Measurements from ENCODE around the gene ZMYND8.
"Not testable (repeated sequence)": the region's sequence is repeated elsewhere in the genome, so short reads cannot be mapped to it uniquely, and the experiment has no call there.

The ZMYND8 gene

GRCh38 chr20:47289096-47289495 is 67.4 kb downstream of the ZMYND8 start:
- Histone ChIP-seq H3K4me3 (ENCODE audit: low read depth, low read length) (no peak overlapping the region), H3K27ac (ENCODE audit: extremely low read depth, low read depth, low read length) (no peak overlapping the region), H3K36me3 (ENCODE audit: control insufficient read depth in 2 of 2, insufficient read depth in 1 of 2, low read length in 2 of 2) (peaks cover 41 to 88% of the 10 kb centered on the region in 2 experiments), H3K9me3 (ENCODE audit: control insufficient read depth, insufficient read depth, low read depth, low read length) (no peaks in the 10 kb centered on the region), H3K4me1 (ENCODE audit: control insufficient read depth, insufficient read depth, low read length) (no peaks in the 10 kb centered on the region)
- no peak for TF ChIP-seq ZNF423 (tag by site-specific recombination; IDR thresholded peaks at IDR 0.05)
- TF ChIP-seq ZNF18 (tag by site-specific recombination; IDR thresholded peaks at IDR 0.05), result no peak
- TF ChIP-seq ZNF623 (tag by site-specific recombination; IDR thresholded peaks at IDR 0.05), result no peak
- no peak for TF ChIP-seq ZNF266 (tag by site-specific recombination; IDR thresholded peaks at IDR 0.05; ENCODE audit: low read depth)
- no peak for TF ChIP-seq ZBTB17 (tag by site-specific recombination; IDR thresholded peaks at IDR 0.05)
- no peak for TF ChIP-seq ZNF830 (tag by site-specific recombination; IDR thresholded peaks at IDR 0.05; ENCODE audit: low read depth)
- TF ChIP-seq ZNF2 (tag by site-specific recombination; IDR thresholded peaks at IDR 0.05), result no peak
- no peak for TF ChIP-seq ZXDB (tag by site-specific recombination; IDR thresholded peaks at IDR 0.05)
- TF ChIP-seq ZEB2 (tag by site-specific recombination; IDR thresholded peaks at IDR 0.05), result no peak
- TF ChIP-seq ZSCAN18 (tag by site-specific recombination; IDR thresholded peaks at IDR 0.05), result no peak
- no peak for TF ChIP-seq ZNF561 (tag by site-specific recombination; IDR thresholded peaks at IDR 0.05; ENCODE audit: borderline replicate concordance)
- no peak for TF ChIP-seq ATF2 (tag by site-specific recombination; IDR thresholded peaks at IDR 0.05; ENCODE audit: low read depth)
- TF ChIP-seq ZBTB1 (tag by site-specific recombination; IDR thresholded peaks at IDR 0.05), result no peak
- TF ChIP-seq ZNF398 (tag by site-specific recombination; IDR thresholded peaks at IDR 0.05), result no peak
- POLR2A ChIA-PET, result no interaction called here
- CTCF ChIA-PET, result interaction anchor here (2.3 kb wide), 1 partner anchor 95 kb away, joined by 9 read pairs; no protein-coding TSS in a partner anchor

- H3K36me3 ChIP-seq (ENCODE audit: control insufficient read depth in 2 of 2, insufficient read depth in 1 of 2, low read length in 2 of 2), result peaks cover 41 to 88% of the 10 kb centered on the region in 2 experiments
- H3K4me1 ChIP-seq (ENCODE audit: control insufficient read depth, insufficient read depth, low read length); POLR2A ChIA-PET; H3K27ac ChIP-seq (ENCODE audit: extremely low read depth, low read depth, low read length); H3K4me3 ChIP-seq (ENCODE audit: low read depth, low read length); H3K9me3 ChIP-seq (ENCODE audit: control insufficient read depth, insufficient read depth, low read depth, low read length): not testable (repeated sequence)
- CTCF ChIA-PET, result interaction anchor here (0.6 to 2.3 kb wide), 2 partner anchors 91 to 95 kb away, joined by 3 to 9 read pairs; no protein-coding TSS in a partner anchor
Measured at GRCh38 chr20:47288530-47288929, 68.0 kb downstream of the ZMYND8 start.

GRCh38 chr20:47287609-47288144 is 68.8 kb downstream of the ZMYND8 start:
- Histone ChIP-seq H3K4me3 (ENCODE audit: low read depth, low read length) (no peak overlapping the region), H3K36me3 (ENCODE audit: control insufficient read depth in 2 of 2, insufficient read depth in 1 of 2, low read length in 2 of 2) (peaks cover 45 to 91% of the 10 kb centered on the region in 2 experiments), H3K9me3 (ENCODE audit: control insufficient read depth, insufficient read depth, low read depth, low read length) (no peaks in the 10 kb centered on the region), H3K4me1 (ENCODE audit: control insufficient read depth, insufficient read depth, low read length) (no peaks in the 10 kb centered on the region), H3K27ac (ENCODE audit: extremely low read depth, low read depth, low read length) (no peak overlapping the region)
- TF ChIP-seq ZFHX2 (tag by site-specific recombination; conservative IDR thresholded peaks at IDR 0.05) (no peak), SCRT1 (tag by site-specific recombination; IDR thresholded peaks at IDR 0.05; ENCODE audit: borderline replicate concordance) (no peak), ZNF121 (tag by site-specific recombination; IDR thresholded peaks at IDR 0.05) (peak; percentile 60; the same call in 1 of the 2 replicates), ZNF311 (tag by site-specific recombination; IDR thresholded peaks at IDR 0.05; ENCODE audit: borderline replicate concordance) (no peak), ZNF704 (tag by site-specific recombination; IDR thresholded peaks at IDR 0.05) (no peak), CTCF (tag by site-specific recombination; IDR thresholded peaks at IDR 0.05) (no peak), ZNF76 (tag by site-specific recombination; IDR thresholded peaks at IDR 0.05; ENCODE audit: borderline replicate concordance, low read depth) (no peak), ZNF654 (tag by site-specific recombination; IDR thresholded peaks at IDR 0.05; ENCODE audit: low read depth) (no peak)
- ChIA-PET CTCF (interaction anchor here (0.6 to 1.5 kb wide), 5 partner anchors 14 to 205 kb away, joined by 3 to 7 read pairs (median 3); no protein-coding TSS in a partner anchor), POLR2A (no interaction called here)

Measured in HEK293 (cell line).